ENCODE data around the gene HOXD13.

DNA sequence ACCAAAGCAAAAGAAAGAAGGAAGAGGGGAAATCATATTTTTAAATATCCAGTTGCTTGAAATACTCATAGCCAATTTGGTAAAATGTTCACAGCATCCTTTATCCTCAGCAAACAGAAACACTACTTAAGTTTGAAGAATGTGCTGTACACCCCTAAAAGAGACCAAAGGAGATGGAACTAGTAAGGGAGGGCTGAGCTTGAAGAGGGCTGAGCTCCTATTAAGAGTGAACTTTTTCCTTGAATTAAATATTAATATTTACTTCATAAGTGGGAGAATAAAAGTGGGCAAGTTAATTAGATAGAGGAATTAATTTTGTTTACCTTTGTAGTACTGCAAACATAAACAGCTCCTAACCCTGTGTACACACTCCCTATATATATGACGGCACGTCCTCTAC is 15.7 kb upstream of the HOXD13 start:
- TF ChIP-seq CTCF (IDR thresholded peaks at IDR 0.05; ENCODE audit: insufficient read depth, low read length, poor library complexity, severe bottlenecking), result no peak
- TF ChIP-seq EZH2phosphoT487 (conservative IDR thresholded peaks at IDR 0.05; ENCODE audit: low read length), result no peak
